ENCODE data around the gene CCDC57. TPM values are rescaled to one million over a fixed set of nuclear protein-coding genes. Genes with fewer than 3 reads are reported as not detected.

The CCDC57 gene
- total and polyA plus RNA-seq, 11 donors = 4.3 to 17.6 (median 9.5) TPM

GRCh38 chr17:82244413-82245133 lies 31.9 kb upstream of the CCDC57 start:
- 77 to 82% (median 77%) methylated on average over 33 to 39 of the region's 39 CpGs for WGBS, 4 donors
- no peak for ATAC-seq
- no peak overlapping the region for H3K27ac ChIP-seq
- H3K9me3 ChIP-seq = no peaks in the 10 kb centered on the region
- peaks cover 42 to 72% (median 65%) of the 10 kb centered on the region in 12 donors for H3K4me1 ChIP-seq
- peaks cover 7 to 80% (median 67%) of the 10 kb centered on the region in 9 donors for H3K36me3 ChIP-seq
- no peak overlapping the region for H3K4me3 ChIP-seq
- peak in 1 of 5 donors; percentile 56 for DNase-seq
- no peaks in the 10 kb centered on the region for H3K27me3 ChIP-seq
- TF ChIP-seq, protein P1, sequence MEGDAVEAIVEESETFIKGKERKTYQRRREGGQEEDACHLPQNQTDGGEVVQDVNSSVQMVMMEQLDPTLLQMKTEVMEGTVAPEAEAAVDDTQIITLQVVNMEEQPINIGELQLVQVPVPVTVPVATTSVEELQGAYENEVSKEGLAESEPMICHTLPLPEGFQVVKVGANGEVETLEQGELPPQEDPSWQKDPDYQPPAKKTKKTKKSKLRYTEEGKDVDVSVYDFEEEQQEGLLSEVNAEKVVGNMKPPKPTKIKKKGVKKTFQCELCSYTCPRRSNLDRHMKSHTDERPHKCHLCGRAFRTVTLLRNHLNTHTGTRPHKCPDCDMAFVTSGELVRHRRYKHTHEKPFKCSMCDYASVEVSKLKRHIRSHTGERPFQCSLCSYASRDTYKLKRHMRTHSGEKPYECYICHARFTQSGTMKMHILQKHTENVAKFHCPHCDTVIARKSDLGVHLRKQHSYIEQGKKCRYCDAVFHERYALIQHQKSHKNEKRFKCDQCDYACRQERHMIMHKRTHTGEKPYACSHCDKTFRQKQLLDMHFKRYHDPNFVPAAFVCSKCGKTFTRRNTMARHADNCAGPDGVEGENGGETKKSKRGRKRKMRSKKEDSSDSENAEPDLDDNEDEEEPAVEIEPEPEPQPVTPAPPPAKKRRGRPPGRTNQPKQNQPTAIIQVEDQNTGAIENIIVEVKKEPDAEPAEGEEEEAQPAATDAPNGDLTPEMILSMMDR (IDR thresholded peaks at IDR 0.05) = peak in 9 of 12 donors; percentile 24 to 61 (median 40)
- no peak for TF ChIP-seq POLR2A (IDR thresholded peaks at IDR 0.05)
- intact Hi-C loops (cut with DNase I) = loop anchor here in 3 of 10 donors (5.0 to 10.0 kb wide), 2 partner anchors 50 to 78 kb away; no protein-coding TSS in a partner anchor

DNA sequence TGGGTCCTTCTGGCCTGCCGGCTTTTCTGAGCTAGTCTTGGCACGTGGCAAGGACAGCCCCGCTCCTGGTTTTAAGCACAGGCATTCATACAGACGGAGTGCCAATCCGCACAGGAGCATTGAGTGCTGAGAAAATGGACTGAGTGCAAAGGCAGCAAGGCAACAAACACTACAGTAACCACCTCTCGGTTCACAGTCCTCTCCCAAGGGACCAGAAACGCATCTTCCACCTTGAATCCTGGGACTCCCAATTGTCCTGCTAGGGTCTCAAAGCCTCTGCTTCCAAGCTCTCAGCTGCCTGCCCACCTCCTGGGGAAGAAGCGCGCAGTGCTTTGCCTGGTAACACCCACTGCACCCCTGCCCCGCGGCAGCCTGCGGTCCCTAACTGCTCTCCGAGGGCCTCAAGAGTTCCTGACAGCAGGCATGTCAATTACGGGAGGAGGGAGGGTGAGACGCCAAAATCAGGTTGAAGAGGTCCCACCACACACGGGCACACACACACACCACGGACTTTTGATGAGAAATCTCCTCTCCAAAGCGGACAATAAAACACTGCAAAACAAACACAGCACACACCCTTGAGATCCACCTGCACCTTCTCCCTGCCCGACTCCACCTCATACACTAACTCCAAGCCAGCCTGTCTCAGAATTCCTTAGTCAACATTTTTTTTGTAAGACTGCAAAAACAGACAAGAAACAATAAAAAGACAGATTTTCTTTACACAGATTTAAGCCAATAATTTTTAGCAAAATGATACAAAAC lies 31.2 kb upstream of the CCDC57 start:
- peak in 1 of 5 donors; percentile 42 for DNase-seq
- 87 to 93% (median 90%) methylated on average over 13 to 19 of the region's 19 CpGs for WGBS, 4 donors
- intact Hi-C loops (cut with DNase I) = loop anchor here in 4 of 10 donors (2.0 to 10.0 kb wide), 3 partner anchors 23 to 78 kb away; no protein-coding TSS in a partner anchor

GRCh38 chr17:82242977-82243647 lies 30.5 kb upstream of the CCDC57 start:
- H3K4me1 ChIP-seq = peaks cover 55 to 85% (median 80%) of the 10 kb centered on the region in 12 donors
- H3K36me3 ChIP-seq = peaks cover 2 to 78% (median 55%) of the 10 kb centered on the region in 9 donors
- DNase-seq (peak; percentile 69 to 87 (median 85)), ATAC-seq (peak in 3 of 4 donors; percentile 20 to 42 (median 26))
- 41 to 52% (median 50%) methylated on average over 19 to 29 of the region's 29 CpGs for WGBS, 4 donors
- H3K27me3 ChIP-seq = no peaks in the 10 kb centered on the region
- H3K9me3 ChIP-seq = no peaks in the 10 kb centered on the region
- no peak for TF ChIP-seq POLR2A (IDR thresholded peaks at IDR 0.05)
- TF ChIP-seq, protein P1 (IDR thresholded peaks at IDR 0.05) = no peak
- H3K4me3 ChIP-seq = no peak overlapping the region
- intact Hi-C loops (cut with DNase I) = loop anchor here in 4 of 10 donors (2.0 to 10.0 kb wide), 3 partner anchors 24 to 79 kb away; no protein-coding TSS in a partner anchor
- H3K27ac ChIP-seq = peak overlapping the region in 10 of 12 donors; percentile 58 to 86 (median 75)

More for the DNA sequence above, 31.2 kb upstream of the CCDC57 start:
- peaks cover 2 to 80% (median 62%) of the 10 kb centered on the region in 9 donors for H3K36me3 ChIP-seq
- no peaks in the 10 kb centered on the region for H3K9me3 ChIP-seq
- TF ChIP-seq POLR2A (IDR thresholded peaks at IDR 0.05) = no peak
- TF ChIP-seq, protein P1 (IDR thresholded peaks at IDR 0.05) = peak in 1 of 12 donors; percentile 10
- H3K27ac ChIP-seq = peak overlapping the region in 1 of 12 donors; percentile 86
- ATAC-seq = no peak
- H3K4me3 ChIP-seq = no peak overlapping the region
- H3K4me1 ChIP-seq = peaks cover 47 to 80% (median 72%) of the 10 kb centered on the region in 12 donors
- no peaks in the 10 kb centered on the region for H3K27me3 ChIP-seq

Data from heart left ventricle (tissue), 16 donors.